Nephron progenitor cell (in vitro differentiated cells): ENCODE data around the gene AFAP1.

Source experiments
- DNase-seq: peaks from one replicate; pipeline ENCODE4 v3.0.0; 2021
- H3K27ac Mint-ChIP-seq: 2 replicates; pipeline ENCODE4 v1.8.0; 2021; ENCODE audit warnings: mild to moderate bottlenecking, moderate library complexity, mixed read lengths
- H3K27me3 Mint-ChIP-seq: 2 replicates; pipeline ENCODE4 v1.8.0; 2021; ENCODE audit warnings: mild to moderate bottlenecking, low read depth, mixed read lengths; ENCODE audit not compliant: poor library complexity
- H3K36me3 Mint-ChIP-seq: 2 replicates; pipeline ENCODE4 v1.8.0; 2021; ENCODE audit warnings: low read depth, mixed read lengths
- H3K4me1 Mint-ChIP-seq: 2 replicates; pipeline ENCODE4 v1.8.0; 2021; ENCODE audit warnings: mixed read lengths
- H3K4me3 Mint-ChIP-seq: 2 replicates; pipeline ENCODE4 v1.8.0; 2021; ENCODE audit warnings: mild to moderate bottlenecking, moderate library complexity, mixed read lengths
- H3K9me3 Mint-ChIP-seq: 2 replicates; pipeline ENCODE4 v1.8.0; 2021; ENCODE audit warnings: mild to moderate bottlenecking, moderate library complexity, mixed read lengths
- TF ChIP-seq, protein P1 (sequence below): fragments of 200-600 bp; sonication (generic); IDR thresholded peaks from 2 replicates; pipeline ENCODE4 v1.5.0; 2021; ENCODE audit warnings: antibody characterized with exemption

AFAP1 gene

DNA sequence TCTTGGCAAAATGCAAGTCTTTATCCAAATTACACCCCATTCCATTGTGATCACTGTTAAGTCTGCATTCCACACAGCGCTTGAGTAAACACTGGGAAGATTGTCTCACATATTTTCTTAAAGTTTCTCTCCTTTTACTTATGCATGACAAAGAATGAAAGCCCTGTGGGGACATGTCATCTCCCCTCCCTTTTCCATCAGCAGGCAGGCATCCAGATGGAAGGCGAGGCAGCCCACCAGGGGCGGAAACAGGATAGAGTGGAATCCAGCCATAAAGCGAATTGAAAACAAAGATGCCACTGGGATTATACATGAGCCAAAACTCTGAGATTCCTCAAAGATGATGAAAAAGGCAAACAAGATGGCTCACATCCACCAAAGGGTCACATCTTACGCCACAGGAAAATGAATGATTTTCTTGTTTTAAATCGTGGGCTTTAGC, 78.2 kb downstream of the AFAP1 start:
- Mint-ChIP-seq H3K36me3 (peaks cover 71% of the 10 kb centered on the region), H3K9me3 (peaks cover 18% of the 10 kb centered on the region), H3K27me3 (no peaks in the 10 kb centered on the region), H3K27ac (no peak overlapping the region), H3K4me3 (no peak overlapping the region), H3K4me1 (peaks cover 22% of the 10 kb centered on the region)
- DNase-seq = no peak
- TF ChIP-seq, protein P1, sequence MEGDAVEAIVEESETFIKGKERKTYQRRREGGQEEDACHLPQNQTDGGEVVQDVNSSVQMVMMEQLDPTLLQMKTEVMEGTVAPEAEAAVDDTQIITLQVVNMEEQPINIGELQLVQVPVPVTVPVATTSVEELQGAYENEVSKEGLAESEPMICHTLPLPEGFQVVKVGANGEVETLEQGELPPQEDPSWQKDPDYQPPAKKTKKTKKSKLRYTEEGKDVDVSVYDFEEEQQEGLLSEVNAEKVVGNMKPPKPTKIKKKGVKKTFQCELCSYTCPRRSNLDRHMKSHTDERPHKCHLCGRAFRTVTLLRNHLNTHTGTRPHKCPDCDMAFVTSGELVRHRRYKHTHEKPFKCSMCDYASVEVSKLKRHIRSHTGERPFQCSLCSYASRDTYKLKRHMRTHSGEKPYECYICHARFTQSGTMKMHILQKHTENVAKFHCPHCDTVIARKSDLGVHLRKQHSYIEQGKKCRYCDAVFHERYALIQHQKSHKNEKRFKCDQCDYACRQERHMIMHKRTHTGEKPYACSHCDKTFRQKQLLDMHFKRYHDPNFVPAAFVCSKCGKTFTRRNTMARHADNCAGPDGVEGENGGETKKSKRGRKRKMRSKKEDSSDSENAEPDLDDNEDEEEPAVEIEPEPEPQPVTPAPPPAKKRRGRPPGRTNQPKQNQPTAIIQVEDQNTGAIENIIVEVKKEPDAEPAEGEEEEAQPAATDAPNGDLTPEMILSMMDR = no peak

DNA sequence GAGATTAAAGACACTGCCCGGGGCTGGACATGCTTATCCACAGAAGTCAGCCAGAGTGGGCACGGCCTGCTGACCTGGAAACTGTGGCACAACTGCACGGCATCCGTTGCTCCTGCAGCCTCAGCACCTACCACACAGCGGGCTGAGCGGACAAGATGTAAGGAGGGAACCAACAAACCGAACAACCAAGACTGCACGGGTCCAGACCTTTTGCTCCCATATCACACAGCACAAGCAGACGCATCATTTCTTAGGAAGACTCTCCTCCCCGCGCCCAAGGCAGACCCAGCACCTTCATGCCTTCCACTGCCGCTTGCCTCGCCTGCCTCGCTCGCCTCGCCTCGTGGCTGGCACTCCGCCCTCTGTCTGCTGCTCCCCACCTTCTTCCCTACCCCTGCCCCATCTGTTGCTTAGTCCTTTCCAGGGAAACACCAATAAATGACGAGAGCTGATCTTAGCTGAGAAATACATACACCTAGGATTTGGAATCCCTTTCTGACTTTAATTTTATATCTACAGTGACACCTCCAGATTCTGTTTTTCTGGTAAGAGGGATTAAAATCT, 79.0 kb downstream of the AFAP1 start:
- Mint-ChIP-seq H3K36me3 (peaks cover 68% of the 10 kb centered on the region), H3K27ac (no peak overlapping the region), H3K4me1 (peaks cover 22% of the 10 kb centered on the region)

DNA sequence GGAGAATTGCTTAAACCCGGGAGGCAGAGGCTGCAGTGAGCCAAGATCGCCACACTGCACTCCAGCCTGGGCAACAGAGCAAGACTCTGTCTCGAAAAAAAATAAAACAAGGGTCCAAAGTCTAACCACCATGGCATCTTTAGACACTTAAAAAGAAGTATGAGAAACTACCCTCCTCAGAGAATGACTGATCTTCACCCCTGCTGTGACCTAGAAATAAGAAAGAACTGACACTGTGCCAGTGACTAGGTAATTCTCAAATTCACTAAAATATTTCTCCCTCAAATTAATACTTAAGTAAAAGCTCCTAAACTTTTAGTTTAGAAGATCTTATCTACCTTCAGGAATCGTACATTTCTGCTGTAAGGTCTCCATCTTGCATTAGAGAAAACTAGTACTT, 80.3 kb downstream of the AFAP1 start:
- TF ChIP-seq, protein P1 = no peak
- Mint-ChIP-seq H3K4me3 (no peak overlapping the region), H3K27ac (no peak overlapping the region), H3K4me1 (peaks cover 22% of the 10 kb centered on the region), H3K36me3 (peaks cover 64% of the 10 kb centered on the region), H3K27me3 (no peaks in the 10 kb centered on the region), H3K9me3 (peaks cover 12% of the 10 kb centered on the region)
- DNase-seq = no peak

More for the DNA sequence above, 79.0 kb downstream of the AFAP1 start:
- Mint-ChIP-seq H3K4me3 (no peak overlapping the region), H3K9me3 (peaks cover 18% of the 10 kb centered on the region), H3K27me3 (no peaks in the 10 kb centered on the region)
- no peak for DNase-seq
- TF ChIP-seq, protein P1 = no peak

DNA sequence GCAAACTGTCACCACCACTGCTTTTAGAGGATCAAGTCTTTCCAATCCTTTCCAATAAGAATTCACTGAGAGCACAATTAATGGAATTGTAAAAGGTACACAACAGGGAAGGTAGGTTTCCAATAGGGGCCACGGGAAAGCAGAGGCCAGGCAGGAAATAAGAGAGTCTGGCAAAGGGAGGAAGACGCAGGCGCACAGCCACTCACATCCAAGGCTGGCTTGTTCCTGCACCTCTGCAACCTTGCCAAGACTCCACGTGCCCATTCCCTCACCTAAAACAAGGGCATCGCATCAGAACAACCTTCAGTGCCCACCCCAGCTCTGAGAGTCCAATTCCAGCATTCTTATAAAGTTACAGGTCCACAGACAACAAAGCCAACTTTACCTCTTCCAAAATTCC, 81.2 kb downstream of the AFAP1 start:
- no peak overlapping the region for H3K4me3 Mint-ChIP-seq

DNA sequence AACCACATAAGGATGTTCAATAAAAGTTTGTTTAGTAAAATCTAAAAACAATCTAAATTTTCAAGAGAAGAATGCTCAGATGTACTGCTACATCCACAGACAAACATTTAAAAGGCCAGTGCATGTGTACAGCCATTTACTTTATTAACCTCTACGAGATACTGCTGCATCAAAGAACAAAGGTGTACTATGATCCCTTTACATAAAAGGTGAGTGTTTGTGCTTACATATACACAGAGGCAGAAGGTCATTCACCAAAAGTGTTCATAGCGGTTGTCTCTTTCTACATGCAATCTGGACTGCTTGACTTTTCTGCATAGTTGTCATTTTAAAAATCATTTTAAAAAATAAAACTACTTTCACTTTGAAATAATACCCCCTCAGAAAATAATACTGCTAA, 81.7 kb downstream of the AFAP1 start:
- DNase-seq = no peak
- Mint-ChIP-seq H3K36me3 (peaks cover 62% of the 10 kb centered on the region), H3K27me3 (no peaks in the 10 kb centered on the region), H3K4me3 (no peak overlapping the region), H3K4me1 (peaks cover 15% of the 10 kb centered on the region), H3K9me3 (no peaks in the 10 kb centered on the region), H3K27ac (no peak overlapping the region)
- TF ChIP-seq, protein P1 = no peak

More for the DNA sequence above, 81.2 kb downstream of the AFAP1 start:
- Mint-ChIP-seq H3K27me3 (no peaks in the 10 kb centered on the region), H3K9me3 (peaks cover 5% of the 10 kb centered on the region), H3K27ac (no peak overlapping the region), H3K4me1 (peaks cover 20% of the 10 kb centered on the region), H3K36me3 (peaks cover 64% of the 10 kb centered on the region)
- no peak for DNase-seq
- TF ChIP-seq, protein P1 = no peak

DNA sequence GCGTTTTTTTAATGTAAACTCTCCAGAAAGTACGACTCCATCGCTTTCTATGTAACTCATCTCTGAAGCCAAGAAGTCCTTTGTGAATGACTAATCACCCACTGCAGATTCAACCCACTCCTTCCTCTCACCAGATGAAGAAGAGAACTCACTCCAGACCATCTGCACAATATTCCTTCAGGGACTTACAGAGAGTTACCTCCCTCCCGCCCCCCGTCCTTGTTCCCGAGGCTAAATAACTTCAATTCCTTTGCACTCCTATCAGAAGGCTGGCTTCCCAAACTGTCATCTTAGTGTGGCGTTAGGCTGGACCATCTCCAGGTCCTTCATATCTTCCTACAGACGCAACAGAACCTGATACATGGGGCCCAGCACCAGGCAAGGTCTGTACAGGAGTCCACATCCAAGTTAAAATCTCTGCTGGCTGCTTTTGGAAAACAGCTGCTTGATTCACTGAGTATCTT, 82.4 kb downstream of the AFAP1 start:
- Mint-ChIP-seq H3K27ac (no peak overlapping the region), H3K9me3 (no peaks in the 10 kb centered on the region), H3K36me3 (peaks cover 63% of the 10 kb centered on the region), H3K4me3 (no peak overlapping the region), H3K4me1 (peaks cover 9% of the 10 kb centered on the region), H3K27me3 (no peaks in the 10 kb centered on the region)
- DNase-seq = no peak
- TF ChIP-seq, protein P1 = no peak
